ENCODE measurements around the gene NOP10.

DNA sequence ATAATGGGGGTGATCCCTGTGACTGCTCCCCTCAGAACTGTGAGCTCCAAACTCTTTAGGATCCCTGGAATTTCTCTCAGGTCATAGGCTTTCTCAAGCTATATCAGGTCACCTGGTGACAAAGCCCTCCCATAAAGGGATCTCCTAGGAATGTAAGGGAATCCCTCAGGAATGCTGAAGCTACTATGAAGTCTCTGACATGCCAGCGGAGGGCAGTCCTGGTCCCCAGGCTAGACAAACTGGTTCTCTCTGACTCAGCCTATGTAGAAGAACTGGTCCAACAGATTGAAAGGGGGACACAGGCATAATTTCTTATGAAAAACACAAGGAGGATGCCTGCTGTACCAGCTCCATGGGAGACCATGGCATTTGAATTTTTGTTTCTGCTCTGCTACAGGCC is 17.4 kb upstream of the NOP10 start:
- TF ChIP-seq CTCF (IDR thresholded peaks at IDR 0.05) (no peak), POLR2A (IDR thresholded peaks at IDR 0.05) (no peak)

All from heart left ventricle (tissue), 13 donors.